KMS-11 (cell line): ENCODE results near the gene SARS1.
A peak's percentile ranks its signal among the peaks of the same experiment; 100 is the strongest.

ENCODE experiments used
- H2AFZ ChIP-seq: fragments of 200-600 bp; sonication (generic); 2 replicates; pipeline ENCODE4 v1.6.1; 2016; ENCODE audit warnings: antibody characterized with exemption, mixed run types, low read depth
- H3K27ac ChIP-seq: fragments of 200-600 bp; sonication (generic); 2 replicates; pipeline ENCODE4 v1.6.1; 2016; ENCODE audit warnings: mild to moderate bottlenecking, mixed run types
- H3K27me3 ChIP-seq: fragments of 200-600 bp; sonication (generic); 2 replicates; pipeline ENCODE4 v1.6.1; 2017; ENCODE audit warnings: mild to moderate bottlenecking, low read depth, mixed run types, moderate library complexity; ENCODE audit not compliant: insufficient read depth
- H3K36me3 ChIP-seq: fragments of 200-600 bp; sonication (generic); 2 replicates; pipeline ENCODE4 v1.6.1; 2017; ENCODE audit warnings: mild to moderate bottlenecking, mixed run types; ENCODE audit not compliant: insufficient read depth
- H3K4me1 ChIP-seq: fragments of 200-600 bp; sonication (generic); 2 replicates; pipeline ENCODE4 v1.6.1; 2016; ENCODE audit warnings: mild to moderate bottlenecking, low read depth, mixed run types; ENCODE audit not compliant: poor library complexity, severe bottlenecking
- H3K4me2 ChIP-seq: fragments of 200-600 bp; sonication (generic); 2 replicates; pipeline ENCODE4 v1.7.0; 2016; ENCODE audit warnings: mild to moderate bottlenecking, mixed run types
- H3K4me3 ChIP-seq: fragments of 200-600 bp; sonication (generic); IDR thresholded peaks from 2 replicates; pipeline ENCODE4 v1.6.1; 2017; ENCODE audit warnings: low read depth, low read length, mixed read lengths; ENCODE audit not compliant: insufficient read depth
- H3K79me2 ChIP-seq: fragments of 200-600 bp; sonication (generic); 2 replicates; pipeline ENCODE4 v1.6.1; 2016; ENCODE audit warnings: low read depth, mixed run types; ENCODE audit not compliant: insufficient read depth
- H3K9ac ChIP-seq: fragments of 200-600 bp; sonication (generic); 2 replicates; pipeline ENCODE4 v1.6.1; 2016; ENCODE audit warnings: mild to moderate bottlenecking, mixed run types
- H4K20me1 ChIP-seq: fragments of 200-600 bp; sonication (generic); 2 replicates; pipeline ENCODE4 v1.6.1; 2016; ENCODE audit warnings: mild to moderate bottlenecking, mixed run types; ENCODE audit not compliant: insufficient read depth
- CTCF ChIP-seq: fragments of 200-600 bp; sonication (generic); conservative IDR thresholded peaks from 2 replicates; pipeline ENCODE4 v1.6.1; 2017; ENCODE audit warnings: low read depth, mild to moderate bottlenecking, antibody characterized with exemption, low read length, moderate library complexity, mixed read lengths

SARS1 gene

GRCh38 chr1:109190189-109190588 is 23.5 kb upstream of the SARS1 start:
- no peak overlapping the region for H3K27ac ChIP-seq
- H3K4me1 ChIP-seq: no peaks in the 10 kb centered on the region
- no peaks in the 10 kb centered on the region for H4K20me1 ChIP-seq
- H3K79me2 ChIP-seq: no peaks in the 10 kb centered on the region
- no peak for TF ChIP-seq CTCF
- H3K27me3 ChIP-seq: no peaks in the 10 kb centered on the region; the same call in 1 of the 2 replicates
- no peak overlapping the region for H2AFZ ChIP-seq
- no peak overlapping the region for H3K9ac ChIP-seq
- no peak overlapping the region for H3K4me2 ChIP-seq
- H3K4me3 ChIP-seq: no peak overlapping the region
- no peaks in the 10 kb centered on the region for H3K36me3 ChIP-seq

- no peak overlapping the region for H2AFZ ChIP-seq
- no peak overlapping the region for H3K27ac ChIP-seq
- H3K36me3 ChIP-seq: no peaks in the 10 kb centered on the region
- H3K4me2 ChIP-seq: no peak overlapping the region
- H3K9ac ChIP-seq: no peak overlapping the region
- TF ChIP-seq CTCF: peak; percentile 48
- no peaks in the 10 kb centered on the region for H3K4me1 ChIP-seq
- no peak overlapping the region for H3K4me3 ChIP-seq
- H3K79me2 ChIP-seq: no peaks in the 10 kb centered on the region
- H3K27me3 ChIP-seq: no peaks in the 10 kb centered on the region; the same call in 1 of the 2 replicates
- no peaks in the 10 kb centered on the region for H4K20me1 ChIP-seq
Observed at GRCh38 chr1:109191377-109191776, 22.3 kb upstream of the SARS1 start.

GRCh38 chr1:109191891-109192290 is 21.8 kb upstream of the SARS1 start:
- no peaks in the 10 kb centered on the region for H3K4me1 ChIP-seq
- H3K27ac ChIP-seq: no peak overlapping the region
- no peak for TF ChIP-seq CTCF
- no peak overlapping the region for H3K4me3 ChIP-seq
- no peaks in the 10 kb centered on the region for H3K79me2 ChIP-seq
- H3K9ac ChIP-seq: no peak overlapping the region
- H2AFZ ChIP-seq: no peak overlapping the region
- H3K27me3 ChIP-seq: no peaks in the 10 kb centered on the region; the same call in 1 of the 2 replicates
- no peaks in the 10 kb centered on the region for H3K36me3 ChIP-seq
- no peaks in the 10 kb centered on the region for H4K20me1 ChIP-seq
- H3K4me2 ChIP-seq: no peak overlapping the region

DNA sequence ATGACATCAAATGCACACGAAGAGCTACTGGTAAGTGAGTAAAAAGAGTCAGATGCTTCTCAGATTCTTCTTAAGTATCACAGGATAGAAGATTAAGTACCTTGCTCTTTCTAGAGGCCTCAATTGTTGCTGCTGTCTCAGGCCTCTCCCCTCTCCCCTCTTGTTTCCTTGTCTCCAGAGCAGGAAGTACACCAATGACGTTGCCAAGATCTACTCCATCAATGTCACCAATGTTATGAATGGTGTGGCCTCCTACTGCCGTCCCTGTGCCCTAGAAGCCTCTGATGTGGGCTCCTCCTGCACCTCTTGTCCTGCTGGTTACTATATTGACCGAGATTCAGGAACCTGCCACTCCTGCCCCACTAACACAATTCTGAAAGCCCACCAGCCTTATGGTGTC is 21.3 kb upstream of the SARS1 start:
- no peak overlapping the region for H2AFZ ChIP-seq

More for the DNA sequence above, 21.3 kb upstream of the SARS1 start:
- Histone ChIP-seq H3K79me2 (no peaks in the 10 kb centered on the region), H3K4me1 (no peaks in the 10 kb centered on the region), H4K20me1 (no peaks in the 10 kb centered on the region), H3K36me3 (no peaks in the 10 kb centered on the region), H3K27me3 (no peaks in the 10 kb centered on the region; the same call in 1 of the 2 replicates), H3K4me2 (no peak overlapping the region), H3K4me3 (no peak overlapping the region), H3K27ac (no peak overlapping the region), H3K9ac (no peak overlapping the region)
- TF ChIP-seq CTCF: no peak
